HG03139 (cell line): Measurements from ENCODE around the gene ADAMTSL1.

ENCODE experiments used
- ATAC-seq: cut with Tn5 transposase; IDR thresholded peaks from one replicate; pipeline ENCODE4 v1.9.1; 2021; ENCODE audit not compliant: unreplicated experiment

ADAMTSL1 gene

DNA sequence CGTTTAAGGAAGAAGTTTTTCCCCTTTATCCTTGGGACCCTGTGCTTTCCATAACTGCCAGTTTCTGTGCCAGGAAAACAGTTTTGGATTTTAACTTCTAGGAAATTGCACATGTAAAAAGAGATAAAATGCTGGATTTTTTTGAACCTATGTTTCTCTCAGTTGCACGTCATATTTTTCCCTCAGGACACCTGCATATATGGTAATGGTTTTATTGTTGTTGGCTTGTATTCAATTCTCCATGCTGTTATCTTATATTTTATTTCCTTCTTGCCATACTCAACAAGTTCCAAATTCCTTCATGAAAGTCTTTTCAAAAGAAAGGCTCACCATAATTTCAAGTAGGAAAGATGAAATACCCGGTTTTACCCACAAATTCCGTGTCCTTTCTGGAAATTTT lies 7.9 kb upstream of the ADAMTSL1 start:
- no peak for ATAC-seq

DNA sequence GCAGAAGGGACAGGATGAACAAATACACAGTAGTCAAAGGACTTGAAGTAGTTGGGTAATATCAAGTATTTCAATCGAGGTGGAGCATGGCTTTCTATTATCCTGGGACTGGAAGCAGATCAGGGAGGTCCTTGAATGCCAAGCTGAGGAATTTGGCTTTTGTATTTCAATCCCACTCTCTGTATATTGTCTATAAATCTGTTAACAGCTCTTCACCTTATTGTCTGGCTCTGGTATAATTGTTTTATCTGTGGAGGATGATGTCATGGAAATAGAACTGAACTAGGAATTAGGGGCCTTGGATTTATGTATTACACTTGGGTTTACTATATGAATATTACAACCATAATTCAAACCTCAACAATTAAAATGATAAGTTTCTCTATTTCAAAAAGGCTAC lies 6.3 kb upstream of the ADAMTSL1 start:
- no peak for ATAC-seq

DNA sequence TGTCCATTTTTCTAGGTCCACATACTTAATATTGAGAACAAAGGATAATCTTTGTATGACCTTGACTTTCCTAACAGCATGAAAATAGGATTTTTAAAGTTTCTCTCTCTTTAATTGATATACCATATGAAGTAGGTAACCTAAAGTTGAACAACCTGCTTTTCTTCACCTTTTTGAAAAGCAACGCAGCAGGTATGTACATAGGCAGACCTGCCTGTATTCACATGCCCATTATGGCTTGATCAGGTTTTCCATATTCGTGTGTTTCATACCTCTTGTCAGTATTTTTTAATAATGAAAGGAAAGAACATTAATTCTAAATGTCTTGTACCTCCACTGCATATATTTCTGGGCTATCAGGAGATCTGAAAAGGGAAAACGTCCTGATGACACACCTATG lies 1.5 kb upstream of the ADAMTSL1 start:
- ATAC-seq: no peak

DNA sequence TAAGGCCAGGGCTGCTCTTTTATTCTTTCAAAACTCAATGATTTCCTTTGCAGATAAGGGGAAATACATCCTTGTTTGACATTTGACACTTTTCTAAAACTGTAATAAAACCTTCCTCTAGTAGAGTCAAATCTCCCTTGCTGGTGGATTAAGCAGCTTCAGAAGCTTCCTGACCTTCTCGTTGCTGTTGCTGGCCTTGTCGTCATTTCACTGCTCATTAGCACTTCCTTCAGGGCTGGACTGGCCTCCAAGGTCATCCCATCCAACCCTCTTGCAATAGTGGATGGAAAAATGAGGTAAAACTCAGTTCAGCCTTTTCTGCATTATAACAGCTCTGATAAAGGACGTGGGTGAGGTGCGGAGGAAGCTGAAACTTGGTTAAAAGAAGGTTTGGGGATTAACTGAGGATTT lies 1.1 kb upstream of the ADAMTSL1 start:
- no peak for ATAC-seq

DNA sequence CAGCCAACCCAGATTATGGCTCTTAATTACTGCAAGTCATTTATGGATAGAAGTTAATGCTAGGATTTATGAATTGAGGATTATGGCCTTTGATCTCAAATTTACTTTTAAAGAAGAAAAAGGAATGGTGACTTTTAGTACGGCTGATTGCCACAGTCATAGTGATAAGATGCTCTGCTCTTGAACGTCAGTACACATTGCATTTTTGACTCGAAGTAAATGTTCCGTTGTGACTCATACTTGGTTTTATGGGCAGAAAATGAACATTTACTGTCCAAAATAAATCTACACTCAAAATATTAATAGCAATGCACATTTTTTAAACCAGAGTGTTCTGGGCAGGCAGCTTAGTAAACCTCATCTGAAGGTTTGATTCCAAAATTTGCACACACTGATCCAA lies 830 bp downstream of the ADAMTSL1 start:
- ATAC-seq: no peak

DNA sequence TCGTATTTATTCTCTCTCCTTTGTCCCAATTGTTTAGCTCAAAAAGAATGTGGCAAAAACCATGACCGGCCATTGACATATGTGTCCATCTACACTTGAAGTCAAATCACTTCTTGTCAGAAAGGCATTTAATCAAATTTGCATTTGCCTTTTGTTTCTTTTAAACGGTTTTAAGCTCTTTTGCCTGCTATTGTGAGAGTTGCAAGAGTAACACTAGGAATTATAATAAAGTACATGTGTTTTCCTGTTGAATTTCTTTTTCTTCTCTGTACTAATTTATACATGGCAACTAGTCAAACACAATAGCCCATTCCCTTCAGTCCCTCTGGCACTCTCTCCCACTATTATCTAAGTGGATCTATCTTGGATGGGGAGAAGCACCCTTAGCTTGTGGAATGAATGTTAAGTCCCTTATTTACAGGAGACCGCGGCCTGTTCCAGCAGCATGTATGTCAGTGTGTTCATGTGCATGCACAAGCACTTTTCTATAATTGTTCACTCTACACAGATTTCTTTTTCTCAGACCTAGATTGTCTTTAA lies 3.2 kb downstream of the ADAMTSL1 start:
- ATAC-seq: no peak

DNA sequence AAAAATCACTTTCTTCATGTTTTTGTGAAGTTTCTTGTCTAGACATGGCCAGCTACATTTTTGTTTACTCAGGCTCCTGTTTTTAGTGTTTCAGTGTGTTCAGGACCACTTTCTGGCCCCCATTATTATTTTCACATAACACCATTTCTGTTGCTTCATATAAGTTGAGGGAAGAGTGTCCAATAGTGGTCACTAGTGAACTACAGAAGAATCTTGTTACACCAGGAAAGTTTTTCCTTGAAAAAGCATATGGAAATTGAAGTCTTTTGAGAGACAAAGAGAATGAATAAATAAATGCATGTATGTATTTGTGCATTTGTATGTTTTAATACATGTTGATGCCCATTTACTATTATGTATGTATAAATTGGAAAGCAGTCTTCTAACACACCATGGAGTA lies 3.8 kb downstream of the ADAMTSL1 start:
- ATAC-seq: no peak

DNA sequence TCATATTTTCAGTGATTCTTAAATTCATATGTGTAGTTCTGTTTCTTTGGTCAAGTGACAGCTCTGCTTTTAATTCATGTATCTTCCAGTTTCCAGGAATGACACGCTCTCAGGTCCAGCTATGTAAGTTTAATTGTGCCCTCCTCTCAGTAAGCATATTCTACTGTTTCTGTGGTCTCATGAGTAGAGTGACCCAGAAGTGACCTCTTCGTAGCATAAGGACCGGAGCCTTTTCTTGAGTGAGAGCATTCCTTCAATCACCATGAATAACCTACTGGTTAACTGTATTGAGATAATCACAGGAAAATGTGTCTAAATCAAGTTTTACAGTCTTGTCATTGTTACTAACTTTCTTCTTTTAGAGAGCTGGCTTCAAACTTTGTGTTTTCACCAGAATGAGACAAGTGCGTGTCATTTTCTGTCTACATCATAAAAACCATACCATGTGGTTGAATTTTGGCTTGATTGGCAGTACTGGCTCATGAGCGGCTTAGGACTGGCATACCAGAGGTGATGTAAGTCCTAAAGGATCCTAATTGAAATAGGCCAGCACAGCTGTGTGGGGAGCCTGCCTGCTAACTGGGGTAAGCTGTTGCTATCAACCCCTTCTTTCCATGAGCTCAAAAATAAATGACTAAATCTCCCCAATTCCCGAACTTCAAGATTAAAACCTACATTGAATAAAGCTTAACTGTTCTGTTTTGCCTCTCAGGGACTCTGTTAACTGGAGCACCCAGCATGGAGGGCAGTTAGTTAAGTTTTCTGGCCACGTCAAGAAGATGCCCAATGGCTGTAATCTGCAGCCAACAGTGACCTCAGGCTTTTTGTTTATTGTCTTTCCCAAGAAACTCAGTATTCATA lies 4.8 kb downstream of the ADAMTSL1 start:
- no peak for ATAC-seq

DNA sequence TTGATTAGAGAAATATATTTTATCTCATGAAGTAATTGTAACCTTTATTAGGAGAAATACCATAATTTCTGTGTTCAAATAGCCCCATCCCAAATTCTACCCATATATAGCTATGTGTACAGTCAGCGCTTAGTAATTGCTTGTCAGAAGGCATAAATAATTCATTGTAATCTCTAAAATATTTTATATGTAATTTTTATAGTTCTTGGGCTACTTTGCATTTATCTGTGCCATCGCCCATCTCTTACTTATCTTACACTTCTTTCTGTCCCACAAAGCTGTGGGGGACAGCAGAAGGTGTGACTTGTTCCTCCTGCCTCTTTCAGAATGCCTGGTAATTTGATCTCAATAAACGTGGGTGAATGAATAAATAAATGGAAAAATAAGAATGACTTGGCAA lies 5.5 kb downstream of the ADAMTSL1 start:
- no peak for ATAC-seq

DNA sequence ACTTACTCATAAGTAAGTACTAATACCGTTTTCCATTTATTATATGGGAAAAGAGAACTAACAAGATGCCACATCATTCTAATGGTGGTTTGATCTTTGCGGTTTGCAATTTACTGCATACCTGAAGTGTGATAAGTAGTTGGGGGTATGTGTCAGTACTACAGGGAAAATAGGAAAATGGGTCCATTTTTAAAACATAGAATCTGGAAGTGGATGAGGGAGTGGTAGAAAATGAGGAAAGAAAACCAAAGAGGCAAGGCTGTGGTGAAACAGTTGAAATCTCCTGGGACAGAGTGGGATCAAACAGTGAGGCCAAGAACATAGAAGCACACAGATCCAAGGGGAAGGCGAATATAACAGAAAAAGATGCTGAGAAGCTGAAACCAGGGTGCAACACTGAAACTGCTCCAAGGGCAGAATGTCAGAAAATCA lies 6.7 kb downstream of the ADAMTSL1 start:
- ATAC-seq: no peak

DNA sequence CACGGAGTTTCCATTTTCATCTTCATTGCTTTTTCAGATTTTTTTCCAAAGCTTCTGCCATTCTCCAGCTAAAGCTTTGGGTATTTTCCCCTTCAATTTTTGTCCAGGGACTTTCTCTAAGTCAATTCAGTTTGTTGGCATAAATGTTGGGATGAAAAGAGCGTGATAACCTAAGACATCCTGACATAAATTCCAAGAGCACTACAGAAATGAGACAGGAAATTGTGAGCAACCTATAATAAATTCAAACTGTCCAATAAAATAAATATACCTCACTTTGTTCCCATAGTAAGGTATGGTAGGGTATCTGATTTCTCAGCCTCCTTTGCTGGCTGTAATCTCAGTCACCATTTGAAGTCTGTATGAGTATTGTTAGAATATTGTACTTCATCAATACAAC lies 8.4 kb downstream of the ADAMTSL1 start:
- ATAC-seq: no peak

DNA sequence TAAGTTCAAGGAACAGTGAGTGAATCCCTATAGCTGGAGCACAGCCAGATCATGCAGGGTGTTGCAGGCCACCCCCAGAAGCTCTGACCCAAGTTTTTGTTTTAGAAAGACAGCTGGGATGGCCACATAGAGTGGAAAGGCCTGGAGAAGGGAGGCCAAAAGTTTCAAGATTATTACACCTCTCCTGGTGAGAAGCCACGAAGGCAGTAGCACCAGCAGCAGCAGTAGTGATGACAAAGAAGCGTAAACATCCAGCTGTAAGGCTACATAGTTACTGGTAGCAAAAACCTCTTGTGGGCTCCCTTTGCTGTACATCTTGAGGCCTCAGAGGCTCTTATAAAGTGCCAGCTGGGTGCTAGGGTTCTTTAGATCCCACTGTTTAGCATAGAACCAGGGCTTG lies 11.8 kb downstream of the ADAMTSL1 start:
- ATAC-seq: no peak

DNA sequence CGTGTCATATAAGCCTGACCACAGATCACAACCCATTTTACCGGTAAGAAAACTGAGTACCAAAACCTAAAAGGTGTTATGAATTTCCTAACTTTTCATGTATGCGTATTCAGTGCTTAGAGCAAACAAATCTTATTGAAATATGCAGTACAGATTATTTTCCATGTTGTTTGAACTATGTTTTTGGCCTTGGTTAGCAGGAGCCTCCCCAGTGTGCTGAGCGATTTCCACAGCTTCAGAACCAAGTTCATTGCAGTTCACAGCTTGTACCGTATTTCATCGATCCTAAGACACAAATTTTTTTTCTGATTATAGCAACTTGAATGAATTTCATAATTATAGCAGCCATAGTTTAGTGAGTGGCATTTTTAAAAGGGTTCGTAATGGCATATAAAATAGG lies 13.7 kb downstream of the ADAMTSL1 start:
- no peak for ATAC-seq

DNA sequence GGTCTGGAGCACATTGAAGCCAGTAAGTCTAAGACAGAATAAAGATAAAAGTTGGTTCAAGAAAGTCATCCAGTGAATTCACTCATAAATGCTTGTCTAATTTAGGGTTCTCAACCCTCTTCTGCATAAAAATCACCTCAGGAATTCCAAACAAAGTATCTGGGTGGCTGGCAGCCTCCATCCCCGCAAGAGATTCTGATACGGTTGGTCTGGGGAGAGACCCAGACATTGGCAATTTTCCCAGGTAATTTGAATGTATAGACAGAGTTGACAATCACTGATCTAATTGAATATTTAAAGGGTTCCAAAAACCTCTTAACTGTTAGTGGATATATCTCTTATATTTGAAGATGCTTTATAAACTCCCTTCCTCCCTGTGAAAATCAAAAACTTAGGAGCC lies 14.9 kb downstream of the ADAMTSL1 start:
- no peak for ATAC-seq

DNA sequence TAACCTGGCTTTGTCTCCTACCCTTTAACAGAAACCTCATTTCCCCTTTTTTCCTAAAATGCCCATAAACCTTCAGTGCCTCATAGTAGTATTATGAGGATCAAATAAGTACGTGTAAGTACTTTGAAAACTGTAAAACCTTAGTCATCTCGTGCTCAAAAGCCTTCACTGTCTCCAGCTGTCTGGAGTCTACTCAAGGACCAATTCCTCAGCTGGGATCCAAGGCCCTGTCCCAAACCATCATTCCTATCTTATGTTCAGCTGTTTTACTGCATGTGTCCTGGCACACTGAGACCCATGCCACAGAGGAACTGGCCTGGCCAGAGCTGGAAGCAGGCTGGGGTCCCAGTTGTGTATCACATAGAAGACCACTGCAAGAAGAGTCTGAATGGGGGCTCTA lies 15.9 kb downstream of the ADAMTSL1 start:
- no peak for ATAC-seq

DNA sequence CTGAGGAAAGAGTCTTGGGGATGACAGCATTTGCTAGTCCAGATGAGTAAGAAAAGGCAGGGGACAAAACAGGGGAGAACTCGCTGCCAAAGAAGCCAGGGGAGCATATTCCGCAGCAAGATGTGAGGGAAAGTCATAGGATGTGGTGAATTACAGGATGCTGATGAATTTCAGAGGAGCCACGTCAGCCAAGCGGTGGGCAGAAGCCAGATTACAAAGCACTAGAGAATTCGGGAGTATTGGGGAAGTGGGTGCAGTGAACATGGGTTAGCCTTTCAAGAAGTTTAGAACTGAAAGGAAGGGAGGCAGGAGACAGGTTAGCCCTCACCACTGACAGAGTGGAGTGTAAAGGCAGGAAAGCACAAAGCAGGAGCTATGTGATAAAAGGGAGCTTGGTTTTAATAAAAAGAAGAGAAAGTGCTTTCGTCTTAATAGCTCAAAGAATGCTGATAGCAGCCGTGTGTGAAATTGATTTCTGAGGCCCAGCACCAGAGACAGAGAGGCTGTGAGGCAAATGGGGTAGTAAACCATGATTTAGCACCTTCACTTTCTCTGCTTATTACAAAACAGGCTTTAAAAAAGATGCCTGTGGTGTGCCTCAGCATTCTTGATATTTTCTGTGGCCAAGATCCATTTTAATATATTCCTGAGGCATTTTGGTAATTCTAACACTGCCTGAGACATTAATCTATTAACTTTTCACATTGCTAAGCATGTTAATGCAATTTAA lies 16.9 kb downstream of the ADAMTSL1 start:
- ATAC-seq: no peak

DNA sequence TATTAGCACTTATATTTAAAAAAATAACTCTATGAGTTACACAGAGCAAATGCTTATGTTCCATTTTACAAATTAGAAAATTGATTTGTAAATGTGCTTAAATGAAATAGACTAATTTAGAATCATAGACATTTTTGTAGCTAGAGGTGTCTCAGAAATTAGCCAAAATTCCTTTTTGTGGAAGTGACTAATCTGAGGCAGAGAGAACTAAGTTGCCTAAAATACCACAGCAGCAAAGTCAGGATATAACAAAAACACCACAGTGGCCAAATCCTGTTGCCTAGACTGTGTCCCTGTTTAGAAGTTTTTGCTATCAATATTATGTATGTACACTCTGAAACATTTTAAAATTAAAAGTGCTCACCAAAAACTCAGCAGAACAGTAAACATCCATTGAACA lies 18.7 kb downstream of the ADAMTSL1 start:
- ATAC-seq: no peak

DNA sequence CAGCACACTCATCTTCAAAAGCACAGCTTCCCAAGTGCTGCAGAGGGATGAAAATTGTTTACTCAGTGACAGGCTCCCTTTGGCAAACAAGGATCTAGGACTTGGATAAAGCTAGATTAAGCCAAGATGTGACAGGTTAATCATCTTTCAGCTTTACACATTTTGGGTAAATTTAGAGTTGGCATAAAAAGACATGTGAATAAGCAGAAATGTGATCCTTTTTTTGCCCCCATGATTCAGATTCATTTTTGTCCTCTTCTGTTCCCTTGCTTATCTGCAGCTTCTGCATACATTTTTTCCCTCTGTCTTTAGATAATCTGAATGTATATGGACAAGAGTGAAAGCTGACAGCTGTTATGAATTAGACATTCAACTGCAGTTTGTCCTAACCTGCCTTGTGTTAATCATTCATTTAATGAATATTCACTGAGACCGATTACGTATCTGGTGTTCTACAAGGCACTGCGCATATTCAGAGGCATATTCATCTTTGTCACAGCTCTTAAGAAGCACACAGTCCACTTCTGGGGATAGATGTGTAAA lies 19.6 kb downstream of the ADAMTSL1 start:
- ATAC-seq: no peak

DNA sequence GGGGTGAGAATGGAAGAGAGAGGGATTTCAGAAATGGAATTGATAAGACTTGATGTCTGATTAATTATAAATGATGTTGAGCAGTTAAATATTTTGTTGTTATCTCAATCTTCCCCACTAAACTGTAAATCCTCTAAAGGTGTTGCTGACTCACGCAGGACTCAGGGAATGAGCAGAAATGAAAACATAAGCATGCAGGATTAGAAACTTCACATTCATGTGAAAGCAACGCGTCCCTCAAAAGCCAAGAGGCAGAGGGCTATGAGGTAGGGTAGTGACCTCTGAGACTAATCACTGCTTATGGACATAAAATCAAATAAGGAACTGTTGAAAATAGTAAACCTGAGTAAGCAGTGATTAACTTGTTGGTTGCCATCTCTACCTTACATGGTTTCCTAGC lies 21.1 kb downstream of the ADAMTSL1 start:
- ATAC-seq: no peak

DNA sequence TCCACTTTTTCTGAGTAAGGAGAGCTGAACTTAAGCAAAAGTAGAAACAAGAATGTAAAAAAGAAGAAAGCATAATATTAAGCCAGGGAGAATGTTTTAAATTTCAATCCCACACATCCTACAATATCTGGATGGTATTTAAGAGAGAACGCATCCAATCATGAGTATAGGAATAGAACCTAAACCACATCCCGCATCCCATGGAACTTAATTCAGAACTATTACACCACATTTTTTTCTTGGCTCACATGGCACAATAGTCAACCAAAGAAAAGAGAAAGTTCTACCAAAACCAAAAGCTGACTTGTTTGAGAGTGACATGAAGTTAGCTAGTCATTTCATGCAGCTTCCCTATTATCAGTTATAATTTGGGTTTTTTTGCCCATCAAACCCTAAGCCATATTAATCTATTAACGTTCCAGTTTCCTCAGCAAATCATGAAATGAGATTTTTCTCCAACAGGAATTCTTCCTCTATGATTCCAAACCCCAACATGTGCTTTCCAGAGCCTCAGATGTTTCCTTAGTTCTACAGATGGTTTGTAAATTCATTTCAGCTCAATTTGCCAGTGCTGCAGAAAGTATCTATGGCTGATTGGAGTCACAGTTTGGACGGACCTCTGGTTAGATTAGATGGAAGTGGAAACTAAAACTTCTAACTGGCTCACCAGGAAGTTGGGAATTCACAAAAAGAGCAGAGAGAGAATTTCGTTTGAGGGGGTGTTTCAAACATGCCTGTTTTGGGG lies 22.5 kb downstream of the ADAMTSL1 start:
- ATAC-seq: no peak

DNA sequence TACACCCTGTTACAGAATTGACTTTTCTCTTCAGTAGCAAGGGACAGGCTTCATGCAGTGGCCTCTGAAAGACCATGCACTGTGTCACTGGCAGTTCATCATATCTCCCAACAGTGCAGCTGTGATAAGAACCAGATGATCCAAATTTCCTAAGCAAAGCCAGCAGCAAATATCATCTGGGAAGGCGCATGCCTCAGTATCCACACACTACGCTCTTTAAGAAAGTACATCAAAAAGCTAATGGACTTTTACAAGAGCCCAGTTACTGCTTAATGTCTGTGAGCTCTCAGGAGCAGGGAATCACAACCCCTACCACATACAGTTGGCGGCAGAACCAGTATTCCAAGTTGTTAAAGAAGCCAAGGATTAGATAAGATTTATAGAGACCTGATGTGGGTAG lies 25.1 kb downstream of the ADAMTSL1 start:
- ATAC-seq: no peak
